Fibroblast of peridontal ligament (primary cell): ENCODE measurements around the gene AIP.

ENCODE experiments used
- DNase-seq: peaks from one replicate; pipeline ENCODE4 v3.0.0-alpha.2; 2010; ENCODE audit errors: extremely low read depth

The AIP gene

DNA sequence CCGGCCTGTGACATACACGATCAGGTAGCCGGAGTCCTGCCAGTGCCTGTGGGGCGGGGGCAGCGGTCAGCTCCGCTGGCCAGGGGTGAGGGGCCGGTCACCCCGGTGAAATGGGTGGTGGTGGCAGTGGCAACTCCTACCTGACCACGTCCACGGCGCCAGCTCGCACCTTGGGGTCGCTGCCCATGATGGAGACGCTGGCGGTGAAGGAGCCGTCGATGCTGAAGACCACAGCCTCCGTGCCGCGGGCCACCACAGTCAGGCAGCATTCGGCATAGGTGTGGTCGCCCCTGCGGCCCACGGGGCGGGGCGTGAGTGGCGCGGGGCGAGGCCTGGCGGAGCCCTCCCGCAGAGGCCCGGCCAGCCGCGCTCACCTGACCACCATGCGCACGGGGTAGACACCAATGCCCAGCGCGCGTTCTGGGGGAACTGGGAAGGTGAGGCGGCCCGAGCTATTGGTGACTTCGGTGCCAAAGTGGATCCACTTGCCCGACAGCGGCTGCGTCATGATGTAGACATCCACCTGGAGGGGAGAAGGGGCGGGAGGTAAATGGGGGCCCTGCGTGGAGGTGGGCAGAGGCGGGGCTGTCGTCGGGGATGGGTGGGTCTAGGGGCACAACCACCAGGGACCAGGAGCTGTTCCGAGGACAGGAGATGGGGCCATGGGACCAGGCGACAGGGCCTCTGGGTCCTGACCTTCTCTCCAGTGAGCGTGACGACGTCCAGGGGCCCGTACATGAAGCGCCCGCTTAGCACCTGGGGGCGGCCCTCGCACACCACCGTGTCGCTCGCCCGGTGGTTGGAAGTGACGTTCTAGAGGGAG is 10.9 kb downstream of the AIP start:
- no peak for DNase-seq

DNA sequence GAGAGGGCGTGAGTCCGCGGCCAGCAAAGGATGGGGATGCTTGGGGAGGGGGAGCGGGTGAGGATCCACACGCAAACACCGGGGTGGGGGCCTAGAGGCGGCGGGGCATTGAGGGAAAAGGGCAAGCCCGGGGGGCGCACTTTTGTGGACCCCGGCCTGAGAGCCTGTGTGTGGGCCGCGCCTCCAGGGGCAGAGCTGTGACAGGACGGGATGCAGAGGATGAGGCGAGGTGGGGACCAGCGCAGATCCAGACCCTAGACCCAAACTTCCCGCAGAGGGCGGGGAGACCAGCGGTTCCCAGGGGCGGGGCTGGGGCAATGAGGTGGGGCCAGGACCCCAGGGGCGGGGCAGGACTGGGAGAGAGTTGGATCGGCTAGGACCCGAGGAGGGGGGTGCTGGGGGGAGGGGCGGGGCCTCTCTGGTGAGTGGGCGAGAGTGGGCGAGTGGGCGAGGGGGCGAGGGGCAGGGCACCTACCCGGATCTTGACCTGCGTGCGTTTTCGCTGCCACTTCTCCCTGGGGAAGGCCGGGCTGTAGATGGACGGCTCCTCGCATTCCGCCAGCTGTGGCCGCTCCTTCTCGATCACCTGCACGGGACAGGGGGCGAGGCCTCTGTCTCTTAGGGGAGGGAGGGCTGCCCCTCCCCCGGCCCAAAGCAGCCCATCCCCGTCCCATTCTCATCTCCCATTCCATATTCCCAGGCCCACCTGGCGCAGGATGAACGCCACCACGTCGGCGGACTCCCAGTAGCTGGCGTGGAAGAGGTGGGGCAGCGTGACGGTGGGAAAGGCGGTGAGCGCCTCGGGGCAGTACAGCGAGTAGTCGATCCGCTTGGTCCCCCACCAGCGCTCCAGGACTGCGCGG is 11.8 kb downstream of the AIP start:
- DNase-seq = no peak

GRCh38 chr11:67495234-67496005 is 12.6 kb downstream of the AIP start:
- DNase-seq = no peak

DNA sequence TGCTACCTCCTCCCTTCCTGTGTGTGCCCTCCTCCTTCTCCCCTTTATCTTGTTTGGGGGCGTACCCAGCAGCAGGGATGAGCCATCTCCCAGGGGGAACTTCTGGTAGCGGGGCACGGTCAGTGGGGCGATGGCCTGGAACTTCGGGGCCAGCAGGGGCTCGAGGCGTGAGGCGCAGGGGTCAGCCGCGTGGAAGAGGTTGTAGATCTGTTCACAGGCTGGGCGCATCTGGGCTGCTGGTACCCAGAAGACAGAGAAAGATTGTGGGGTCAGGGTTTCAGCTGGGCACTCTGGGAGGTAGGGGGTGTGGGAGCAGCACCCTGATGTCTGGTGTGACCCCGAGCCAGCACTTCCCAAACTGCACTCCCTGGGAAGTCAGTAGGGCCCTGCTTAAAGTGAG is 13.3 kb downstream of the AIP start:
- DNase-seq = no peak

DNA sequence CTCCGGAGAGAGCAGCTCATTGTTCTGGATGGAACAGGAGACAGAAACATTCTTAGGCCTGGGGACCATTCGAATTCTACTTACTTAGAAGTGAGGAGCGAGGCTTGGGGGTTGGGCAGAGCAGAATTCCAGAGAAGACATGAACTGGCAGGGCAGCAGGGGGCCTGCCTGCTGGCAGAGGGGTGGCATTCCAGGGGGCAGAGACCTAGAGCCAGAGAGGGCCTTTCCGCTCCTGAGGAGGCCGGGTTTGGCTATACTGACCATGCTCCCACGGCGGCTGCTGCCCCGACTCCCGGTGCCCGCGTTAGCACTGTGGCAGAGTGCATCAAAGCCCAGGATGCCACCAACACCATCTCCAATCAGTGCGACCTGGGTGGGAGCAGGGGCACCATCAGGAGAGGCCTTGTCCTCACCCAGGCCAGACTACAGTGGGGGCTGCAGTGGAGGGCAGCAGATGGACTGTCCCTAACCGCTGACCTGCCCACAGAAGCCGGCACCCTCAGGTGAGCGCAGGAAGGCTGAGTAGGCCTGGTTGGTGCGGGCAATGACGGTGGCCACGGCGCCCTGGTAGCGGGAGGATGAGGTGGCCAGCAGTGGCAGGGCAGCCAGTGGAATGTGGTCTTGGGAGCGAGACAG is 14.9 kb downstream of the AIP start:
- no peak for DNase-seq

DNA sequence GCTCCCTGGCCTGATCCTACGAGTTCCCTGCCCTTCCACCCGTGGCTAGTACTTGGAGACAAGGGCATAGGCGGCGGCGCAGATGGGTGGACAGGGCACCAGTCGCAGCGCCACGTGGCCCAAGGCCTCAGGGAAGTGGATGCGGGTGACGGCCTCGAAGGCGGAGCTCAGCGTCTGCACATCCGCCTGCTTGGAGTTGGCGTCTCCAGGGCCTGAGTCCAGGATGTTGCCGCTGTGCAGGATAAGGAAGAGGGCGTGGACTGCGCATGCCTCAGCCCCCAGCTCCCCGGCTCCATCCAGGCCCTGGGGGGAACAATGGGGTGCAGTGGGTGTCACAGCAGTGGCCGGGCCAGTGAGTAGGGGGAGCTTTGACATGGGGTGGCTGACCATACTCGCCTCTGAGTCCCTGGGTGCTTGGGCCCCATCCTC is 15.7 kb downstream of the AIP start:
- no peak for DNase-seq

DNA sequence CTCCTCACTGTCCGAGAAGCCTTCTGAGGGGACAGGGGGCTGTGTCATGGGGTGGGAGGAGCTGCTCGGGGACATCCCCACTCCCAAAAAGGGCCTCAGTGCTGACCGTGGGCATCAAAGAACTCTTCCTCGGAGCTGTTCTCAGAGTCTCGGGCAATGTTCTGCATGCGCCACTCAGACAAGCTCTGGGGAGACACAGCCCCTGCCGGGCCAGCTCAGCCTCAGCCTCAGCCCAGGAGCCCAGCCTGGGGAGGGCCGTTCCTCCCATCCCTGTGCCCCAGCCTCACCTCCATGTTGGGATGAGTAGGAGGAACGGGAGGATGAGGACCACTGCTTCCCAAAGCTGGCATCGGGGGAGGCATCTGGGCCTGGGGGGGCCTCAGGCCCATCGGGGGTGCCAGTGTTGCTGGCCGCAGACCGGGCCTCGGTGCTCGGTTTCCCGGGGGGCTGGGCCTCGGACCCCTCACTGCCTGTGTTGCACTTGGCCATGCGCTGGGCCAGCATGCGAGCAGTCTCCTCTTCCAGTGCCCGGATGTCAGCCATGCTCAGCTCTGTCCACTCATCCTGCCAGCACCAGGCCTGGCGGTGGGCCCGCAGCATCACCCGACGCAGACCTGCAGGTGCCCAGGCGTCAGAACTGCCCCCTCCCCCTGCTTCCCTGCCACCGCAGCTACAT is 17.1 kb downstream of the AIP start:
- no peak for DNase-seq

DNA sequence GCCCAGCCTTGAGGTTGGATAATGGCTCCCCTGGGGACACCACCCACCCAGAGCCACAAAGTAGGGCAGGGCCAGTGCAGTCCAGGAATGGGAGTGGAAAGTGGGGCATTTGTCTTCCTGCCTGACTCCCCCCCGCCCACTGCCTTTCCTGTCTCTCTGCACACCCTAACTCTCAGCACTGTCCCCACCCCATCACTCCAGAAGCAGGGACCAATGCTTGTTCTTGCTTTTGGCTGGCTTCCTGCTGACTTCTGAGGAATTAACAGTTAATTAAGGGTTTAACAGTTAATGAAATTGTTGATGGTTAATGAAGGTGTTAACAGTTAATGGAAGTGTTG is 17.6 kb downstream of the AIP start:
- DNase-seq = no peak

DNA sequence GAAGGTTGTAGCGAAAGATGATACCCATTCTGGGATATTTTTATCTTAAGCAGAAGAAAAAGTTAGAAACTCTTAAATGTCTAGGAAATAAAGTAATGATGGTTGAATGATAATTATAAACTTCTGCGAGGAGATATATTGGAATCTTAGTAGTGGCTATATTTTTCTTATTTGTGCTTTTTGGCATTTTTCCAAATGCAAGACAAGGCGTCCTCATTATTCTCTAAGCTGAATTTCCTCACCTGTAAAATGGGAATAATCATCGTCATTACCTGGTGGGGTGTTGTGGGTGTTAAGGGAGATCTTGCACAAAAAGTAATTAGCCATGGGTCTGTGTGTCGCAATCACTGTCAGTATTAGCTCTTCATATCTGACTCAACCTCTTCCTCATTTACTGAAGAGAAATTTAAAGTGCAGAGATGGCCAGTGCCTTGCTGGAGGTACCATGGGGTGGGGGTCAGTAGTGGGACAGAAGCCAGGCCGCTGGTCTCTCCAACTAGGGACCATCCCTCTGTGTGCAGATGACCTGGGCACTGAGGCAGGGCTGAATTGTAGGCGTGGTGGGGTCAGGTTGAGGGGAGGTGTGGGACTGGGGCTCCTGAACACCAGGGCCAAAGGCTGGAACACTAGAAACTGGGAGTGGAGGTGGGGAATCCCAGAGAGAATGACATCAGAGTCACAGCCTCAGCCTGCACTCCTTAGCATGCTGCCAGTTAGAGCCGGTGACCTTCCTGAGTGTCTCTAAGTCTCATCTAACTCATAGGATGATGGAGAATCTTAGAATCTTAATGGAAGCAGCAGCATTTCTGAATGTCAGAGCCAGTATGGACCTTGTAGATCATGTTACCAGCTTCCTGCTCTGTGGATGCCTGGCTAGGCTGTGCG is 18.2 kb downstream of the AIP start:
- no peak for DNase-seq

- no peak for DNase-seq
These were observed 19.0 kb downstream of the AIP start for GRCh38 chr11:67501854-67502253.

- no peak for DNase-seq
These were observed 19.6 kb downstream of the AIP start for GRCh38 chr11:67502328-67502979.

GRCh38 chr11:67503119-67504004 is 20.5 kb downstream of the AIP start:
- no peak for DNase-seq

- no peak for DNase-seq
These were observed 21.5 kb downstream of the AIP start for GRCh38 chr11:67504005-67504949.

GRCh38 chr11:67504950-67505581 is 22.2 kb downstream of the AIP start, which contains the start of gene PITPNM1:
TSS of gene PITPNM1 (minus strand) at chr11:67505363. CDS start at chr11:67504180, 1,183 bp downstream.
- DNase-seq = peak; percentile 14

GRCh38 chr11:67505605-67506396 is 23.0 kb downstream of the AIP start:
- peak; percentile 84 for DNase-seq

GRCh38 chr11:67506426-67507051 is 23.7 kb downstream of the AIP start:
- DNase-seq = no peak
